Measurements from ENCODE around the gene GID8. TPM values are rescaled to one million over a fixed set of nuclear protein-coding genes. Genes with fewer than 3 reads are reported as not detected.
"Not testable (repeated sequence)": the region's sequence is repeated elsewhere in the genome, so short reads cannot be mapped to it uniquely, and the experiment has no call there.

GID8 gene
- polyA plus RNA-seq, 4 donors, result 50.4 to 56.6 (median 53.1) TPM

DNA sequence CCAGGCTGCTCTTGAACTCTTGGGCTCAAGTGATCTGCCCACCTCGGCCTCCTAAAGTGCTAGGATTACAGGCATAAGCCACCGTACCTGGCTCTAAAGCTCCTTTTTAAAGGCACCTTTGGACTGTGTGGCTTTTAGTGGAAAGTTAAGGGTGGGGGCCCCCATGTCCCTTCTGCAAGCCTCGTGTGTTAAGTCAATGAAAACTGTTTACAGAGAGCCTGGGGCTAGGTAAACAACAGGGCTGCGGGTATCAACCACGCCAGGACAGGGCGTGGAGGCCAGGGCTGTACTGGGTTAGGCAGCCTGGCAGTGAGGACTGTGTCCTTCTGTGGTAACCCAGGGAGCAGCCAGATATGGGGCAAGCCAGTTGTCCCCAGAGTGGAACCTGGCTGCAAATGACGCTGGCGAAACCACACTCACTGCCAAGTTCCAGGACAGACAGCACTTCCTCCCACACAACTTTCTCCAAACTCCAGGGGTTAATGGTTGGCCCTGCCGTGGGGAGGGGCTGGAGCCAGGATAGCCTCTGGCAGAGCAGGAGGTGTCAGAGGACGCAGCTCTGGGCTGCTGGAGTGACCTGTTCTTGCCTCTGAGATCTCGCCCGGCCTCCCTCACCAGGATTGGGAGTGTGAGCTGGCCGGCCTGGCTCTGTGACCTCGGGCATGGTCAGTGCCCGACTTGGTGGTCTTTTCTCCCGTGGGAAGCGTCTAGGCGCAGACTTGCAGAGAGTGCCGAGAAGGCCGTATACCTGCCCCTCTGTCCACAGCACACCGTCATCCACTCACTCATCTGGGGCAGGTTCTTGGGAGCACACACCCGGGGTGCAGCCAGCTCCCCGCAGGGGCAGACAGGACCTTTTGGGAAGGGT is 17.8 kb downstream of the GID8 start:
- no peak for DNase-seq (ENCODE audit: low read depth in 4 of 4, low spot score in 2 of 4)

DNA sequence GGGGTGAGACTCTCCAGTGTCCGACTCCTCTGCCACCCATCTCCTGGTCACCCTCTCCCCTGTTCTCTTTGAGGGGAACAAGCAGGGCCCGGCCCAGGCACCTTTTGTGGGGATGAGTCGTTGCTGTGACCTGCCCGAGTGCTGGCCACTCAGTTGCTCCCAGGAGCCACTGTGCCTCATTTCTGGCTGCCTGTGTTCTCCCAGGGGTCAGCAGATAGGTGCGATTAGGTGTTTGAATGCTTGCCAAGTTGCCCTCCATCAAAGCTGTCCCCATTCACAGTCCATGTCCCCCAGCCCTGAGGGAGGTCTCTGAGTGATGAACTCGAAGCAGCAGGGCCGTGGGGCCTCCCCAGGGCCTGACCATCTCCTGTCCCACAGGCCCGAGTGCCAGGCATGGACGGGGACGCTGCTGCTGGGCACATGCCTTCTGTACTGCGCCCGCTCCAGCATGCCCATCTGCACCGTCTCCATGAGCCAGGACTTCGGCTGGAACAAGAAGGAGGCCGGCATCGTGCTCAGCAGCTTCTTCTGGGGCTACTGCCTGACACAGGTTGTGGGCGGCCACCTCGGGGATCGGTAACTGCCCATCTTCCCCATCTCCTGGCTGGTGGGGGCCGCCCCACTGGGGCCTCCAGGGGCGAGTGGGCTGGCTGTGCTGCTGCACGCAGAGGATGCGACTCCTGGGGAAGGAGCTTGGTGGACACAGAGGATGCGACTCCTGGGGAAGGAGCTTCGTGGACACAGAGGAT is 18.6 kb downstream of the GID8 start:
- DNase-seq (ENCODE audit: low read depth in 4 of 4, low spot score in 2 of 4), result no peak

DNA sequence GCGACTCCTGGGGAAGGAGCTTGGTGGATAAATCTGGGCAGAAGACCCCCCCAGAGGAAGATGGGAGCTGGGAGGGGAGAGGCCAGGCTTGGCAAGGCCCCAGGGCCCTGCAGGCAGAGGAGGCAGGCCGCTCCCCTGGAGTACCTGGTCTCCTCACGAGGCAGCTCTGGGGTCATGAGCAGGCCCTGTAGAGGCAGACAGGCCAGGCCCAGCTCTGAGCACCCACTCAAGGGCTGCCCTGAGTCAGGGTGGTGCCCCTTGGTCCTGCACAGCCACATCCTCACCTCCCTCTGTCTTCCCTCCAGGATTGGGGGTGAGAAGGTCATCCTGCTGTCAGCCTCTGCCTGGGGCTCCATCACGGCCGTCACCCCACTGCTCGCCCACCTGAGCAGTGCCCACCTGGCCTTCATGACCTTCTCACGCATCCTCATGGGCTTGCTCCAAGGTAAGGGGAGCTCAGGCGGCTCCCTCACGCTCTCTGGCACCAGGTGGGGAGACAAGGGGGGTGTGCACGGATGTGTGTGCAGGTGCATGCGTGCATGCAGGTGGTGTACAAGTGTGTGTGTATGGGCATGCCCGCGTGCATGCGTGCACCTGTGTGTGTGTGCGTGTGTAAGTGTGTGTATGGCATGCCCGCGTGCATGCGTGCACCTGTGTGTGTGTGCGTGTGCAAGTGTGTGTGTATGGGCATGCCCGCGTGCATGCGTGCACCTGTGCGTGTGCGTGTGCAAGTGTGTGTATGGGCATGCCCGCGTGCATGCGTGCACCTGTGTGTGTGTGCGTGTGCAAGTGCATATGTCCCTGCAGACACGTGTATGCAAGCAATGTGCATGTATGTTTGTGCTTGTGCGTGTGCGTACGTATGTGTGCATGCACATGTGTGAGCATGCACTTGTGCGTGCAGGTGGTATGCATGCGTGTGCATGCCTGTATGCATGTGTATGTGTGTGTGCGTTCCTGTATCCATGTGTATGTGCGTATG is 19.5 kb downstream of the GID8 start:
- DNase-seq (ENCODE audit: low read depth in 4 of 4, low spot score in 2 of 4), result no peak

DNA sequence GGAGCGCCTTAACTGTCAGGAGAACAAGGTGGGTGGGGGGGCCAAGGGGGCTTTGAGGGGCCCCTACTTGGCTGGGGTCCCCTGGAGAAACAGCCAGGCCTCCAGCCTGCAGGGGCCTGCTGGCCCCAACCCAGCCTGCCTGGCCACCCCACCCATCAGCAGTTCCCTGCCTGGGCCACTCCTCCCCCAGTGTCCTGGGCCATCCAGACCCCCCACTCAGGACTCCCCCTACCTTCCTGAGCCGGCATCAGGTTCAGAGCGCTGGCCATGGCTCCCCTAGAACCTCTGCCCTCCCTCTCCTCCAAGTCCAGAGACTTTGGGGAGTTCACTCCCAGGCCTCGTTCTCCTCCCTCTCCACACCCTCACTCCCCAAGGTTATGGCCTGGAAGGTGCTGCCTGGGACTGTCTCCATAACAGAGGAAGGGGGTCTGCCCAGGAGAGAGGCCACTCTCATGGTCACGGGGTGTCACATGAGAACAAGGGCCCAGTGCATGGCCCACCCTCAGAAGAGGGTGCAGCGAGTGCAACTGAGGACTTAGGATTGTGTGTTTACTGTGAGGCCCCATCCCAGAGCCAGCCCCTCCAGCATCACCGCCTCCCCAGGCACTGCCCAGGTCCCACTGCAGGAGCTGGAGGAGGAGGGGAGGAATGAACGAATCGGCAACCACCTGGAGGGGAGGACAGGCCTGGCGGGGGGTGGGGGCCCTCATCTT is 20.6 kb downstream of the GID8 start:
- no peak for DNase-seq (ENCODE audit: low read depth in 4 of 4, low spot score in 2 of 4)

DNA sequence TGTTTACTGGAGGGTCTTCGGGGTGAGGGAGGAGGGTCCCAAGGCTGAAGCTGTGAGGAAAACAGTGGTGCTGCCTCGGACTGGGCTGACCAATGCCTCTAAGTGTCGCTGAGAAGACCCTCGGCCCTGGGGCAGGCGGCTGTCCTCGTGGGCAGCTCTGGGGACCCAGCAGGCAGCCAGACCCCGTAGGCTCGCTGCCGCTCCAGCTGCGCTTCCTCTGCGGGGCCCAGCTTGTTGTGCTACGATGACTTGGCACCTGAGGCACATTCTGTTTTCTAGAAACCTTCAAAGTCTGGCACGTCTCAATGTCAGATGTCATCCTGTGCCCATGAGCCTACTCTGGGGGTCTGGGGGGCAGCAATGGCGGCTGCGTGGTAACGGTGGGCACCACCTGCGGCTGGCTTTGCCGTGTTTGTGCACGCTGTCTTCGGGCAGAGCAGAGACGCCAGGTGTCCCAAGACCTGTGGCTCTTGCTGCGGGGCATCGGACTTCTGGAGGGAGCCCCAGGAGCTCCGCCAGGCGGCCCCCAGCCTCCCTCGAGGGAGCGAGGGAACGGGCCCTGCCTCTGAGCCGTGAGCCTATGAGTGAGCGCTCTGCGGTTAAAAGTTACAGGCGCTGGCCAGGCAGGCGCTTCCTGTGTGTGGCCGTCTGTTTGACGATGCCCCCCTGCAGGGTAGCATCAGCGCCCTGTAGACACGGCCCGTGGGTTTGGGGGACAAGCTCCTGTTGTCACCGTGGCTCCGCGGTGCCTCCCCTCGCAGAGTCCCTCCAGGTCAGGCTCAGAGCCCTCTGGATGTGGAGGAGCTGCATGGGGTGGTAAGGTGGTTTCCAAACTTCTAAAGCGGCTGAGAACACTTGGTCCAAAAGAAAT is 21.4 kb downstream of the GID8 start:
- no peak for DNase-seq (ENCODE audit: low read depth in 4 of 4, low spot score in 2 of 4)

DNA sequence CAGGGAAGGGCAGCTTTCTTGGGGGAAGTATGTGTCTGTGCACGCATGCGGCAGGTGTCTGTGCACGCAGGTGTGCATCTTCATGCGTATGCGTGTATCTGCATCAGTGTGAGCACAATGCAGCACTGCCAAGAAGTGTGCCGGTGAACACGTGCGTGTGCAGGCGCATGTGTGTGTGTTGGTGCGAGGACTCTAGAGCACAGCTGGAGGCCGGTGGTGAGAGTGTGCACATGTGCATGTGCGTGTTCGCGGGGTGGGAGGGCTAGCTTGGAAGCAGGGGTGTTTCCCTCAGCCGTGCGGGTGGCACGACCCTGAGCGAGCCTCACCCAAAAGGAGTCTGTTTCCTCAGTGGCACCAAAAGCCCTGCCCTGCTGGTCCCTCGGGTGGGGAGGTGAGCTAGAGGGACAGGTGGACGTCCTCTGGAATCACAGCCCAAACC is 22.1 kb downstream of the GID8 start:
- DNase-seq (ENCODE audit: low read depth in 4 of 4, low spot score in 2 of 4), result no peak

DNA sequence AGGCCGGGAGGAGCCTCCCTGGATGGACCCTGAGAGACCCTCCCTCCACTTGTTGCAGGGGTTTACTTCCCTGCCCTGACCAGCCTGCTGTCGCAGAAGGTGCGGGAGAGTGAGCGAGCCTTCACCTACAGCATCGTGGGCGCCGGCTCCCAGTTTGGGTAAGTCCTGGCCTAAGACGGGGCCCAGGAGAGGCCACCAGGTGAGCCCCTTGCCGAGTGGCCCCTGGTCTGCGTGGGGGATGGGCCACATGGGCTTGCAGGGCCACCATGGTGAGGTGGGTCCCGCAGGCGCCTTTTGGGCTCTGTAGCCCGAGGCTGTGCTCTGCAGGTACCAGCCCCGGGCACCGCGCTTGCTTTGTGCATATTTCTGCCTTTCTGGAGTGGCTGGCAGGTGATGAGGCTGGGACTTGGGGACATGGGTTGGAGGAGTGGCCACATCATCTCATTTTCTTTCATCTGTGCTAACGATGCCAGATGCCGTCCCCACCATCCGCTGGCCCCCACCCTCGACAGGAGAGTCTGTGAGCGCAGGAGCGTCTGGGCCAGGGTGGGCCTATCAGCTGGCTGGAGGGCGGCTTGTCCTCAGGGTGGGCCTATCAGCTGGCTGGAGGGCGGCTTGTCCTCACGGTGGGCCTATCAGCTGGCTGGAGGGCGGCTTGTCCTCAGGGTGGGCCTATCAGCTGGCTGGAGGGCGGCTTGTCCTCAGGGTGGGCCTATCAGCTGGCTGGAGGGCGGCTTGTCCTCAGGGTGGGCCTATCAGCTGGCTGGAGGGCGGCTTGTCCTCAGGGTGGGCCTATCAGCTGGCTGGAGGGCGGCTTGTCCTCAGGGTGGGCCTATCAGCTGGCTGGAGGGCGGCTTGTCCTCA is 22.7 kb downstream of the GID8 start:
- DNase-seq (ENCODE audit: low read depth in 4 of 4, low spot score in 2 of 4), result not testable (repeated sequence)

DNA sequence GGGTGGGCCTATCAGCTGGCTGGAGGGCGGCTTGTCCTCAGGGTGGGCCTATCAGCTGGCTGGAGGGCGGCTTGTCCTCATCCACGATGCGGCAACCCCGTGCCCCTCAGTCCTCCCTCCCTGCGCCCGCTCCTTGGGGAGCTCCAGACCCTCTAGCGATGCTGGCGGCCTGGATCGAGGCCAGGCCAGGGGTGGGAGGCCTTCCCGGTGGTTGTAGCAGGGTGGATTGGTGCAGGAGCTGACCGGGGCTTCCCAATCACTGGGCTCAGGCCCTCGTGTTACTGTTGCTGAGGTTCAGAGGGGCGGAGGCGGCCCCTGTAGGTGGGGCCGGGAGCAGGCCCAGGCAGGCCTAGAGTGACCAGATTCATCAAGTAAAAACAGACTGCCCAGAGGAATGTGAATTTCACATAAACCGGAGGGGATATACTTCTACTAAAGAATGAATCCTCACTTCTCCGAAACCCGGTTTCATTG is 23.4 kb downstream of the GID8 start:
- DNase-seq (ENCODE audit: low read depth in 4 of 4, low spot score in 2 of 4), result no peak

DNA sequence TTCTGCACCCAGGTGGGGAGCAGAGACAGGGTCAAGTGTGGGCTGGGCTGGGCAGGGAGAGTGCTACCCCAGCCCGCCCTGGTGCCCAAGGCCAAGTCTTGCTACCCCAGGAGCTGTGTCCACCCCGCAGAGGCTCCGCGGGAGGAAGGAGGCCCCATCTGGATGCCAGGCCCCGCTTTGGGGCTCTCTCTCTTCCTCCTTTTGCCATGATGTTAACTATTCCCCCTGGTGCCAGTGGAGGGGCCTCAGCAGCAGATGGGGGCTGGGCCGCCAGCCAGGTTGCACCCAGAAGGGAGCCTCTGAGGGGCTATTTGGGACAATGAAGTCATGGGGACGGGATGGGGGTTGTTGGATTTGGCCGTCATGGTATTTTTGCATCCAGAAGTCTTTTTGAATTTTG is 23.9 kb downstream of the GID8 start:
- DNase-seq (ENCODE audit: low read depth in 4 of 4, low spot score in 2 of 4), result no peak

DNA sequence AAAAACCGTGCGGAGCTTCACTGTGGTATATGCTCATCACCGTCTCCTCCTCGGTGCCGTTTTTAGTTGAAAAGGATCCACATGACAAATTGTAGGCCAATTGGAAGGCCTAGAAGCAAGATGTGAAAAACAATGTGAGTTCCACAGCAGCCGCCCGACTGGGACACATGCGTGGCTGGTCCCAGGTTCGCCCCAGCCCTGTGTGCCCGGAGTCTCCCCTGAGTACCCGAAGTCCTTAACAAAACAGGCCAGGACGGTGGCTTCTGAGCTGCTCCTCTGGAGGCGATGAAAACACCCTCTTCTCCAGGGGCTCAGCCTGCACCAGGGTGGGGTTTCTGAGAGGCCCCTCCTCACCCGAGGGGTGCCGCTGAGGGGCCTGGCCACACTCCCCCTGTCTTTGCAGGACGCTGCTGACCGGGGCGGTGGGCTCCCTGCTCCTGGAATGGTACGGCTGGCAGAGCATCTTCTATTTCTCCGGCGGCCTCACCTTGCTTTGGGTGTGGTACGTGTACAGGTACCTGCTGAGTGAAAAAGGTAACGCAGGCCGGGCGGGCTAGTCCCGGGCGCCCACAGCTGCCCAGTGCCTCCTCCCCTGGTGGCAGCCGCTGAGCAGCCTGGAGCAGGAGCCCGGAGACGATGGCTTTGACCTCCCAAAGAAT is 24.4 kb downstream of the GID8 start:
- DNase-seq (ENCODE audit: low read depth in 4 of 4, low spot score in 2 of 4), result no peak

DNA sequence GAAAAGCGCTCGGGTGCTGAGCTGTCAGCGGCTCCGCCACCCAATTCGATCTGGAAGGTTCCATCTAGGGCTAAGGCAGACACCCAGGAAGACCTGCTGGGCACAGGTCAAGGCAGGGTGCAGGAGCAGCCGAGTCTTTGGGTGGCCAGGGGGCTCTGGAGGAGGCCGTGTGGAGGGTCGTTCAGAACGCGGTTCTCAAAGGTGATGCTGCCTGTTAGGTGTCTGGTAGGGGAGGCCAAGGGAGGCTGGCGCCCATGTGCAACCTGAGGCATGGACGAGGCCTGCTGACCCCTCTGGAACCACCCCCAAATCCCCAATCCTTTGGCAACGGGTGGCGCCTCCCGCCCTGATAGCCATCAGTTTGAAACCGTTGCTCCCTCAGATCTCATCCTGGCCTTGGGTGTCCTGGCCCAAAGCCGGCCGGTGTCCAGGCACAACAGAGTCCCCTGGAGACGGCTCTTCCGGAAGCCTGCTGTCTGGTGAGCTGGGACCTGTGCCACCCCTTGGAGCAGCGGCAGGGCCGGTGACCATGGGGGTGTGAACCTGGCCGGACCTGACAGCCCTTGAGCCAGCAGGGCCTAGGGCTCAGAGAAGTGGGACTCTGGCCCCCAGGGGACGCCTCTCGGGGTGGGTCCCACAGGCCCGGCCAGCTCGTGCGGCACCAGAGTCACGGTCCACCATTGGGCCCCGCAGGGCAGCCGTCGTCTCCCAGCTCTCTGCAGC is 25.1 kb downstream of the GID8 start:
- no peak for DNase-seq (ENCODE audit: low read depth in 4 of 4, low spot score in 2 of 4)

DNA sequence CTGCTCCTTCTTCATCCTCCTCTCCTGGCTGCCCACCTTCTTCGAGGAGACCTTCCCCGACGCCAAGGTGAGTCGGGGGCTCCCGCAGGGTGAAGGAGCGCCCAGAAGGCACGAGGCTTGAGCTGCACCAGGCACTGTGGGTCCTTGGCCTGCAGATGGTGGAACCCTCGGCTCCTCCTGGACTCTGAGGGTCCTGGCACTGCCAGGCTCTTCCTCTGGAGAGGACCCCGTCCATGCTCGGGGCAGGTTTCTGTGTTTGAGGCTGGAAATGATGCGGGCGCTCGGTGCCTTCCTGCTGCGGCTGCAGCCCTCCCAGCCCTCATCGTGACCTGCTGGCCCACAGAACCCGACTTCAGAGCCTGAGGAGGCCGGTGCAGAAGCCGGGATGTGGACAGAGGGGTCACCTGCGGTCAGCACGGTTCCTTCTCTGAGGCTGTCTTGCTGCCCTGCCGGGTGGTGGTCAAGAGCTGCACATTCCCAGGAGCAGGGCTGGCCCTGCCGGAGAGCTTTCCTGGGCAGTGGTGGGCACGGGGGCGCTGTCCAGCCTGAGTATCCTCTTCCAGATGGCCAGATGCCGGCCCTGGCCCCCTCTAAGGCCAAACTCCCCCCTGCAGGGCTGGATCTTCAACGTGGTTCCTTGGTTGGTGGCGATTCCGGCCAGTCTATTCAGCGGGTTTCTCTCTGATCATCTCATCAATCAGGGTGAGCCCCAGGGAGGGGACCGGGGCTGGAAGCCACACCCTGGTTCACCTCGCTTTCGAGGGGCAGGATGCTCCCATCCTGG is 25.9 kb downstream of the GID8 start:
- no peak for DNase-seq (ENCODE audit: low read depth in 4 of 4, low spot score in 2 of 4)

DNA sequence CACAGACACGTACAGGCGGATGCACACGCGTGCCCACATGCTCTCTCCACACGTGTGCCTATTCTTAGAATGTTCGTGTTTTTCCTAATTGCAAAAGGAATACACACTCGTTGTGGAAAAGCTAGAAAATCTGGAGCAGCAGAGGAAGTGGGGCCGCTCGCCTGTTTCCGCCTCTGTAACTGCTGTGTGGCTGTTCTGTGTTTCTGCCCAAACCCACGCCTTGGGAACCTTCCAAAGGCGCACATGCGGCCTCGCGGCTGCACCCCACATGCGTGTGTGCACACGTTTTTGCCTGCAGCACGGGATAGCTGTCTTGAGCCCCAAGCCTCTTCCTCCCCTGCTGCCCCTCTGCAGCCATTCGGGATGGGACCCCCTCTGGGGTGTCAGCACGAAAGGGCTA is 26.8 kb downstream of the GID8 start:
- DNase-seq (ENCODE audit: low read depth in 4 of 4, low spot score in 2 of 4), result no peak

DNA sequence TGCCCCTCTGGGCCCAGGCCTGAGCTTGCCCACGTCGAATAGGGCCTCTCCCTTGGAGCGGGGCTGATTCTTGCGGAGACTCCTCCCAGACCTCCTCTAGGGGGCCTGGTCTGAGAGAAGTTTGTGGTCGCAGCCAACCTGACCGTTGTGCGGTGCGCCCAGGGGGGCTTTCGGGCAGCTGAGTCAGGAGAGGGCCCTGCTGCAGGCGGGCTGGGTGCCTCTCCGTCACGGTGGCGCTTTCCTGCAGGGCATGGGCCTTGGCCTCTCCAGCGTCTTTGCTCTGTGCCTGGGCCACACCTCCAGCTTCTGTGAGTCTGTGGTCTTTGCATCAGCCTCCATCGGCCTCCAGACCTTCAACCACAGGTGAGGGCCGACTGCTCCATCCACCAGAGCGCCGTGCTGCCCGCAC is 27.4 kb downstream of the GID8 start:
- no peak for DNase-seq (ENCODE audit: low read depth in 4 of 4, low spot score in 2 of 4)

DNA sequence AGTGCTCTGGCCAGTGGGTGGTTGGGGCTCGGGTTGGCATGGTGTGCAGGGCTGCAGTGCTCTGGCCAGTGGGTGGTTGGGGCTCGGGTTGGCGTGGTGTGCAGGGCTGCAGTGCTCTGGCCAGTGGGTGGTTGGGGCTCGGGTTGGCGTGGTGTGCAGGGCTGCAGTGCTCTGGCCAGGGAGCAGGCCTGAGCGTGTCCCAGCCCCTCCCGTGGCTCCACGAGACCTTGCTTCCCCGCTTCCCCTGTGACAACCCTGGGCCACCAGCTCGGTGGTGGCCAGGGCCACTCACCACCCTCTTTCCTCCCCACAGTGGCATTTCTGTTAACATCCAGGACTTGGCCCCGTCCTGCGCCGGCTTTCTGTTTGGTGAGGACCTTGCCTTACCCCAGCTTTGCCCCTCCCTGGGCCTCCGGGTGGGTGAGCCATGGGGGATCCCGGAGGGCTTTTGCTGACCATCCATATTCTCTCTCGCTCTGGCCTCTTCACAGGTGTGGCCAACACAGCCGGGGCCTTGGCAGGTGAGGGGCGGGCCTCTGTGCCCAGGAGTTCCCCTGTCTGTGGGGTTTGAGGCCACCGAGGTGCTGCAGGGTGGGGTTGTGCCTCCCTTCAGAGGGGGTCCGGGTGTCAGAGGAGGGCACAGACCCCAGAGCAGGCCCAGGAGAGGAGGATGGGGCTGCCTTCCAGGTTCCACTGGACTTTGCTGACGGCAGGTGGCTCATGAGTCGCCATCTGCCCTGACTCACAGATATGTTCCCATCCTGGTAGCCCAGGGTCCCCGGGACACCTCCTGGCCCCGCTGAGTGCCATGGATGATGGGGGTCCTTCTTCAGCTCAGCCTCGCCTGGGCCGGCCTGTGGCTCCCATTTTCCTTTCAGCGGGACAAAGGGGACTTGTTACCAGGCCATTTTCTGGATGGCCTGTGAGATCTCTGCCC is 28.5 kb downstream of the GID8 start:
- DNase-seq (ENCODE audit: low read depth in 4 of 4, low spot score in 2 of 4), result no peak

All from left renal cortex interstitium (tissue), 4 donors.